B cell (primary cell): ENCODE results near the gene AK4. TPM values are rescaled to one million over a fixed set of nuclear protein-coding genes. Genes with fewer than 3 reads are reported as not detected.

Experiments used
- ATAC-seq: fragments of 200-7000 bp; cut with Tn5 transposase; one replicate; pipeline ENCODE4 v1.10.0; 2021; ENCODE audit warnings: low read depth, mild to moderate bottlenecking, moderate number of reproducible peaks, moderate library complexity
- CTCF ChIA-PET: fragments of 350-600 bp; sonication (Branson Sonifier 250); formaldehyde crosslinking; loops from one replicate; lab custom pipeline; 2021; ENCODE audit warnings: antibody characterized with exemption, inconsistent platforms; lab: Charles Lee
- POLR2A ChIA-PET: fragments of 350-600 bp; sonication (Branson Sonifier 250); formaldehyde crosslinking; loops from one replicate; lab custom pipeline; 2021; ENCODE audit warnings: antibody characterized with exemption; lab: Charles Lee
- DNase-seq: peaks from one replicate; pipeline ENCODE4 v3.0.0; 2013
- H2AFZ ChIP-seq: 2 replicates; pipeline ENCODE4 v1.6.1; 2012; ENCODE audit warnings: mild to moderate bottlenecking, low read depth, low read length; ENCODE audit not compliant: insufficient read depth, poor library complexity, severe bottlenecking
- H3K27ac ChIP-seq, 2 donors: 1 replicate in 1 of 2; 2 replicates in 1 of 2; pipeline ENCODE4 v1.5.1; 2012 to 2013; ENCODE audit warnings: low read length in 2 of 2, mild to moderate bottlenecking in 2 of 2, moderate library complexity in 1 of 2
- H3K27me3 ChIP-seq, 4 experiments: fragments of 200-600 bp in 1 of 4; sonication (generic) in 1 of 4; replicated peaks in 1 of 4; 1 replicate in 2 of 4; 2 replicates in 2 of 4; pipeline versions ENCODE4 v1.6.1 to v1.7.0; 2013 to 2016; ENCODE audit warnings: low read length in 3 of 4, mild to moderate bottlenecking in 2 of 4, mixed read lengths in 1 of 4, moderate library complexity in 1 of 4; ENCODE audit not compliant: insufficient read depth in 4 of 4, control insufficient read depth in 3 of 4; ENCODE audit errors: control extremely low read depth in 1 of 4
- H3K36me3 ChIP-seq, 2 experiments: replicated peaks in 1 of 2; 1 replicate in 1 of 2; 2 replicates in 1 of 2; pipeline versions ENCODE4 v1.6.1 to v1.7.1; 2013; ENCODE audit warnings: low read length in 1 of 2; ENCODE audit not compliant: insufficient read depth in 2 of 2, control insufficient read depth in 1 of 2; ENCODE audit errors: control extremely low read depth in 1 of 2, extremely low read depth in 1 of 2
- H3K4me1 ChIP-seq, 2 donors: fragments of 200-600 bp in 1 of 2; sonication (generic) in 1 of 2; 1 replicate in 1 of 2; 2 replicates in 1 of 2; pipeline versions ENCODE4 v1.5.1 to v1.6.1; 2013 to 2017; ENCODE audit warnings: low read length in 2 of 2; ENCODE audit not compliant: control insufficient read depth in 2 of 2, insufficient read depth in 2 of 2
- H3K4me2 ChIP-seq: replicated peaks from 2 replicates; pipeline ENCODE3; 2012; ENCODE audit warnings: mild to moderate bottlenecking, low read depth, low read length; ENCODE audit not compliant: poor library complexity, severe bottlenecking
- H3K4me3 ChIP-seq, 5 experiments: fragments of 200-600 bp in 1 of 5; sonication (generic) in 1 of 5; 1 replicate in 3 of 5; 2 replicates in 2 of 5; pipeline versions ENCODE4 v1.5.1 to v1.7.0; 2011 to 2016; ENCODE audit warnings: low read length in 4 of 5, mild to moderate bottlenecking in 4 of 5, low read depth in 2 of 5, control low read depth in 1 of 5, moderate library complexity in 1 of 5; ENCODE audit not compliant: insufficient read depth in 1 of 5; ENCODE audit errors: control extremely low read depth in 1 of 5, extremely low read depth in 1 of 5
- H3K79me2 ChIP-seq: fragments of 200-600 bp; sonication (generic); one replicate; pipeline ENCODE4 v1.6.0; 2016; ENCODE audit warnings: low read length; ENCODE audit not compliant: control insufficient read depth, insufficient read depth
- H3K9ac ChIP-seq: fragments of 200-600 bp; sonication (generic); 2 replicates; pipeline ENCODE4 v1.6.1; 2017; ENCODE audit warnings: mild to moderate bottlenecking, low read length, moderate library complexity
- H3K9me3 ChIP-seq, 3 donors: one replicate each; pipeline versions ENCODE4 v1.6.1 to v1.7.1; 2013; ENCODE audit warnings: low read length in 2 of 3; ENCODE audit not compliant: control insufficient read depth in 2 of 3, insufficient read depth in 1 of 3; ENCODE audit errors: control extremely low read depth in 1 of 3
- H4K20me1 ChIP-seq: 2 replicates; pipeline ENCODE4 v1.6.0; 2012; ENCODE audit warnings: mild to moderate bottlenecking, low read length; ENCODE audit not compliant: insufficient read depth, control insufficient read depth, poor library complexity, severe bottlenecking
- H3K27ac Mint-ChIP-seq: one replicate; pipeline ENCODE4 v1.8.0; 2021; ENCODE audit warnings: mixed read lengths
- H3K27me3 Mint-ChIP-seq: one replicate; pipeline ENCODE4 v1.8.0; 2021; ENCODE audit warnings: mixed read lengths
- H3K4me1 Mint-ChIP-seq: one replicate; pipeline ENCODE4 v1.8.0; 2021; ENCODE audit warnings: mixed read lengths
- H3K4me3 Mint-ChIP-seq: one replicate; pipeline ENCODE4 v1.8.0; 2021; ENCODE audit warnings: mixed read lengths
- H3K9me3 Mint-ChIP-seq: one replicate; pipeline ENCODE4 v1.8.0; 2022; ENCODE audit warnings: mixed read lengths; ENCODE audit not compliant: insufficient read depth
- EZH2 ChIP-seq: IDR thresholded peaks from 2 replicates; pipeline ENCODE4 v1.6.1; 2012; ENCODE audit warnings: borderline replicate concordance, low read depth, mild to moderate bottlenecking, moderate library complexity, low read length; ENCODE audit not compliant: insufficient read depth, poor library complexity, severe bottlenecking
- WGBS: methylation state at CpG from one replicate; pipeline ENCODE4 v1.1.5; 2013; ENCODE audit warnings: missing lambda C conversion rate; ENCODE audit not compliant: insufficient coverage; 5-methylcytosine and 5-hydroxymethylcytosine counted together
- intact Hi-C: fragments of 100-400 bp; cut with micrococcal nuclease; formaldehyde crosslinking; loops from one replicate; pipeline ENCODE4 v1.10.0; 2022
- polyA plus RNA-seq: library from polyadenylated mRNA; depleted of rRNA; stranded (reverse); fragments of >200 nt; gene quantifications from 2 replicates; pipeline ENCODE4 v1.2.3, GENCODE V29; 2012
- total RNA-seq, 2 donors: library from RNA; stranded (reverse); fragments of 120-200 nt in 1 of 2; gene quantifications; 1 replicate in 1 of 2; 2 replicates in 1 of 2; pipeline versions ENCODE4 v1.2.3 to v1.2.4, GENCODE V29; 2013 to 2022
- TF ChIP-seq, protein P1 (sequence below): fragments of 200-600 bp; IDR thresholded peaks from one replicate; pipeline ENCODE4 v1.8.0; 2022; ENCODE audit warnings: antibody characterized with exemption, mild to moderate bottlenecking

Gene AK4
- total and polyA plus RNA-seq, 2 donors (not counting 1 experiment from before 2014, with no cell fraction given) = 0.34 TPM; not detected in 1

DNA sequence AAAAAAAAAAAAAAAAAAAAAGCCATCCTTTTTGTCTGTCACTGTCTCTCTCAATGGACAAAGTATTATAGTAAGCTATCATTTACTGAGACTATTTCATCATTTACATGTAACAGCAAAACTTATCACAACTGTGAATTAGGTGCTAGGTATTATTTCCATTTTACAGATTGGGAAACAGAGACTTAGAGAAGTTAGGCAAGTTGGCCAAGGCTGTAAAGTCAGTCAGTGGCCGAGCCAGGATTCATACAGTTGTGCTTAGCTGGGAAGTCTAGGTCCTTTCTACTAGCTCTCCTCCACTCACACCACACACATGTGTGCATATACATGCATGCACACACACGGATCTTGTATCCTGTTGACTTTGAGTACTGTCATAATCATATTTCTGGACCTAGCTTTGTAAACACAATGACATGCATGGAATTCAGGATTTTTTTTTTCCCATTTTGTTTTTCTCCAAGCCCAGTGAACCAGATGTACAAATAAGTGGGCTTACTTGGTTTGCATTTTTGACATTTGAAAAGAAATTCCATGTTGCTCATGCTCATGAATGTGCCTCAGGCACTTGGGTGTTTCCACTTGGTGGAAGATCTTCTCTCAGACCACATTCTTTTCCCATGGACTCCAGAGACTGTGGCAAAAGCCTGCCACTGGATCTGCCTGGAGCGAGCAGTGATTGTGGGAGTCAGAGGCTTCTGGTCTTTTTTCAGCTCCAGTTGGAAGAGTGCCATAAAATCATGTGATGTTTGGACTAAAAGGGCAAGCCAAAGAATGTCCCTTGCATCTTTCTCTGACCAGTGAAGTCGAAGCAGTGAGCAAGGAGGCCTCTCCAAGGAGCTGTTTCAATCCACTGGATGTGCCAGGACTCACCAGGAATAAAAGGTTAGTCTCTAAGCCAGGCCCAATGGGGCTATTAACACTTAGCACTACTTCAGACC lies 99.7 kb downstream of the AK4 start:
- peaks cover 30% of the 10 kb centered on the region for H3K27me3 Mint-ChIP-seq
- H3K4me1 ChIP-seq = no peaks in the 10 kb centered on the region
- no peak overlapping the region for H2AFZ ChIP-seq
- ChIA-PET POLR2A (no interaction called here), CTCF (interaction anchor here (0.6 kb wide), 1 partner anchor 987 kb away, joined by 3 read pairs; no protein-coding TSS in a partner anchor)
- H3K27ac Mint-ChIP-seq = no peak overlapping the region
- ATAC-seq (no peak), DNase-seq (no peak)
- H3K79me2 ChIP-seq = no peaks in the 10 kb centered on the region
- no peaks in the 10 kb centered on the region for H3K4me1 Mint-ChIP-seq
- intact Hi-C loops = no loop called here
- TF ChIP-seq, protein P1, sequence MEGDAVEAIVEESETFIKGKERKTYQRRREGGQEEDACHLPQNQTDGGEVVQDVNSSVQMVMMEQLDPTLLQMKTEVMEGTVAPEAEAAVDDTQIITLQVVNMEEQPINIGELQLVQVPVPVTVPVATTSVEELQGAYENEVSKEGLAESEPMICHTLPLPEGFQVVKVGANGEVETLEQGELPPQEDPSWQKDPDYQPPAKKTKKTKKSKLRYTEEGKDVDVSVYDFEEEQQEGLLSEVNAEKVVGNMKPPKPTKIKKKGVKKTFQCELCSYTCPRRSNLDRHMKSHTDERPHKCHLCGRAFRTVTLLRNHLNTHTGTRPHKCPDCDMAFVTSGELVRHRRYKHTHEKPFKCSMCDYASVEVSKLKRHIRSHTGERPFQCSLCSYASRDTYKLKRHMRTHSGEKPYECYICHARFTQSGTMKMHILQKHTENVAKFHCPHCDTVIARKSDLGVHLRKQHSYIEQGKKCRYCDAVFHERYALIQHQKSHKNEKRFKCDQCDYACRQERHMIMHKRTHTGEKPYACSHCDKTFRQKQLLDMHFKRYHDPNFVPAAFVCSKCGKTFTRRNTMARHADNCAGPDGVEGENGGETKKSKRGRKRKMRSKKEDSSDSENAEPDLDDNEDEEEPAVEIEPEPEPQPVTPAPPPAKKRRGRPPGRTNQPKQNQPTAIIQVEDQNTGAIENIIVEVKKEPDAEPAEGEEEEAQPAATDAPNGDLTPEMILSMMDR = no peak
- TF ChIP-seq EZH2 = no peak
- H3K27ac ChIP-seq = no peak overlapping the region
- 89% methylated on average over 2 of the region's 4 CpGs for WGBS
- no peak overlapping the region for H3K4me2 ChIP-seq
- no peaks in the 10 kb centered on the region for H3K9me3 ChIP-seq
- no peak overlapping the region for H3K4me3 ChIP-seq
- H3K27me3 ChIP-seq = peaks cover 0 to 4% (median 3%) of the 10 kb centered on the region in 4 experiments
- H3K9ac ChIP-seq = no peak overlapping the region
- no peaks in the 10 kb centered on the region for H3K9me3 Mint-ChIP-seq
- H3K36me3 ChIP-seq = no peaks in the 10 kb centered on the region
- no peaks in the 10 kb centered on the region for H4K20me1 ChIP-seq
- H3K4me3 Mint-ChIP-seq = no peak overlapping the region

DNA sequence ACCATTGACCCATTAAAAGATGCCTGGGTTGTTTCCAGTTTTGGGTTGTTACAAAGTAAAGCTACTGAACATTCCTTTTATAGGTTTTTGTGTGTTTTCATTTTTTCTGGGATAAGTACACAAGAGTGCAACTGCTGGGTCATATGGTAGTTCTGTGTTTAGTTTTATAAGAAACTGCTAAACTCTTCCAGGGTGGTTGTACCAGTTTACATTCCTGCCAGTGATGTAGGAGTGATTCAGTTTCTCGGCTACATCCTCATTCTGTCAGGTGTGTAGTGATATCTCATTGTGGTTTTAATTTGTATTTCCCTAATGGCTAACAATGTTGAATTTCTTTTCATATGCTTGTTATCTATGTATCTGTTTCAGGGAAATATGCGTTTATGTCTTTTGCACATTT lies 102.8 kb downstream of the AK4 start:
- Histone ChIP-seq H4K20me1 (no peaks in the 10 kb centered on the region), H3K9me3 (peaks cover 0 to 3% (median 0%) of the 10 kb centered on the region in 3 donors), H3K36me3 (no peaks in the 10 kb centered on the region), H3K27ac (no peak overlapping the region), H3K9ac (no peak overlapping the region), H3K4me1 (peaks cover 16% of the 10 kb centered on the region in 2 donors), H3K4me2 (no peak overlapping the region), H3K4me3 (no peak overlapping the region), H3K79me2 (no peaks in the 10 kb centered on the region), H3K27me3 (peaks cover 0 to 23% (median 11%) of the 10 kb centered on the region in 4 experiments), H2AFZ (no peak overlapping the region)
- ChIA-PET CTCF (no interaction called here), POLR2A (no interaction called here)
- TF ChIP-seq, protein P1 = no peak
- no peak for TF ChIP-seq EZH2
- no peaks in the 10 kb centered on the region for H3K9me3 Mint-ChIP-seq
- ATAC-seq (no peak), DNase-seq (no peak)
- intact Hi-C loops = loop anchor here (5.0 kb wide), 1 partner anchor 184 kb away; no protein-coding TSS in a partner anchor
- peaks cover 14% of the 10 kb centered on the region for H3K4me1 Mint-ChIP-seq
- H3K4me3 Mint-ChIP-seq = no peak overlapping the region
- peaks cover 33% of the 10 kb centered on the region for H3K27me3 Mint-ChIP-seq
- WGBS = no CpG with 5 or more reads among the region's 2 CpGs
- no peak overlapping the region for H3K27ac Mint-ChIP-seq
